Measurements from ENCODE around the gene ACTG1.

DNA sequence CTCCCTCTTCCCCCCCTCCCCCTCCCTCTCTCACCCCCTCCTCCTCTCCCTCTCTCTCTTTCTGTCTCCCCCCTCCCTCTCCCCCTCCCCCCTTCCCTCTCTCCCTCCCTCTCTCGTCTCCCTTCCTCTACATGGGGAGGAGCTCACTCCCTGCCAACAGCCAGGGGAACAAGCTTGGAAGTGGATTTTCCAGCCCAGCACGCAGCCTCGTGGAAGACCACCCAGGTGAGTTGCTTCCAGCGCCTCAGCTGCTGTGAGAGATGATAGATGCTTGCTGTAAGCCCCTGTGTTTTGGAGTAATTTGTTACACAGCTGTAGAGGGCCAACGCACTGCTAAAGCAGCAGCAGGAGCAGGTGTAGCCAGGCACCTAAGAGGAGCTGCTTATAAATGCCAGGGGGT, 20.8 kb downstream of the ACTG1 start:
- TF ChIP-seq, protein P1, sequence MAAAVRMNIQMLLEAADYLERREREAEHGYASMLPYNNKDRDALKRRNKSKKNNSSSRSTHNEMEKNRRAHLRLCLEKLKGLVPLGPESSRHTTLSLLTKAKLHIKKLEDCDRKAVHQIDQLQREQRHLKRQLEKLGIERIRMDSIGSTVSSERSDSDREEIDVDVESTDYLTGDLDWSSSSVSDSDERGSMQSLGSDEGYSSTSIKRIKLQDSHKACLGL (CRISPR knock-in tag; IDR thresholded peaks at IDR 0.05): no peak
- no peak for TF ChIP-seq ZNF335 (CRISPR knock-in tag; IDR thresholded peaks at IDR 0.05)
- no peak for TF ChIP-seq ZNF282 (IDR thresholded peaks at IDR 0.05; ENCODE audit: partially characterized antibody)
- TF ChIP-seq ZNF709 (CRISPR knock-in tag; IDR thresholded peaks at IDR 0.05): no peak
- TF ChIP-seq ZFP36 (IDR thresholded peaks at IDR 0.05; ENCODE audit: borderline replicate concordance, low read depth, low read length, partially characterized antibody): no peak
- TF ChIP-seq, protein P2, sequence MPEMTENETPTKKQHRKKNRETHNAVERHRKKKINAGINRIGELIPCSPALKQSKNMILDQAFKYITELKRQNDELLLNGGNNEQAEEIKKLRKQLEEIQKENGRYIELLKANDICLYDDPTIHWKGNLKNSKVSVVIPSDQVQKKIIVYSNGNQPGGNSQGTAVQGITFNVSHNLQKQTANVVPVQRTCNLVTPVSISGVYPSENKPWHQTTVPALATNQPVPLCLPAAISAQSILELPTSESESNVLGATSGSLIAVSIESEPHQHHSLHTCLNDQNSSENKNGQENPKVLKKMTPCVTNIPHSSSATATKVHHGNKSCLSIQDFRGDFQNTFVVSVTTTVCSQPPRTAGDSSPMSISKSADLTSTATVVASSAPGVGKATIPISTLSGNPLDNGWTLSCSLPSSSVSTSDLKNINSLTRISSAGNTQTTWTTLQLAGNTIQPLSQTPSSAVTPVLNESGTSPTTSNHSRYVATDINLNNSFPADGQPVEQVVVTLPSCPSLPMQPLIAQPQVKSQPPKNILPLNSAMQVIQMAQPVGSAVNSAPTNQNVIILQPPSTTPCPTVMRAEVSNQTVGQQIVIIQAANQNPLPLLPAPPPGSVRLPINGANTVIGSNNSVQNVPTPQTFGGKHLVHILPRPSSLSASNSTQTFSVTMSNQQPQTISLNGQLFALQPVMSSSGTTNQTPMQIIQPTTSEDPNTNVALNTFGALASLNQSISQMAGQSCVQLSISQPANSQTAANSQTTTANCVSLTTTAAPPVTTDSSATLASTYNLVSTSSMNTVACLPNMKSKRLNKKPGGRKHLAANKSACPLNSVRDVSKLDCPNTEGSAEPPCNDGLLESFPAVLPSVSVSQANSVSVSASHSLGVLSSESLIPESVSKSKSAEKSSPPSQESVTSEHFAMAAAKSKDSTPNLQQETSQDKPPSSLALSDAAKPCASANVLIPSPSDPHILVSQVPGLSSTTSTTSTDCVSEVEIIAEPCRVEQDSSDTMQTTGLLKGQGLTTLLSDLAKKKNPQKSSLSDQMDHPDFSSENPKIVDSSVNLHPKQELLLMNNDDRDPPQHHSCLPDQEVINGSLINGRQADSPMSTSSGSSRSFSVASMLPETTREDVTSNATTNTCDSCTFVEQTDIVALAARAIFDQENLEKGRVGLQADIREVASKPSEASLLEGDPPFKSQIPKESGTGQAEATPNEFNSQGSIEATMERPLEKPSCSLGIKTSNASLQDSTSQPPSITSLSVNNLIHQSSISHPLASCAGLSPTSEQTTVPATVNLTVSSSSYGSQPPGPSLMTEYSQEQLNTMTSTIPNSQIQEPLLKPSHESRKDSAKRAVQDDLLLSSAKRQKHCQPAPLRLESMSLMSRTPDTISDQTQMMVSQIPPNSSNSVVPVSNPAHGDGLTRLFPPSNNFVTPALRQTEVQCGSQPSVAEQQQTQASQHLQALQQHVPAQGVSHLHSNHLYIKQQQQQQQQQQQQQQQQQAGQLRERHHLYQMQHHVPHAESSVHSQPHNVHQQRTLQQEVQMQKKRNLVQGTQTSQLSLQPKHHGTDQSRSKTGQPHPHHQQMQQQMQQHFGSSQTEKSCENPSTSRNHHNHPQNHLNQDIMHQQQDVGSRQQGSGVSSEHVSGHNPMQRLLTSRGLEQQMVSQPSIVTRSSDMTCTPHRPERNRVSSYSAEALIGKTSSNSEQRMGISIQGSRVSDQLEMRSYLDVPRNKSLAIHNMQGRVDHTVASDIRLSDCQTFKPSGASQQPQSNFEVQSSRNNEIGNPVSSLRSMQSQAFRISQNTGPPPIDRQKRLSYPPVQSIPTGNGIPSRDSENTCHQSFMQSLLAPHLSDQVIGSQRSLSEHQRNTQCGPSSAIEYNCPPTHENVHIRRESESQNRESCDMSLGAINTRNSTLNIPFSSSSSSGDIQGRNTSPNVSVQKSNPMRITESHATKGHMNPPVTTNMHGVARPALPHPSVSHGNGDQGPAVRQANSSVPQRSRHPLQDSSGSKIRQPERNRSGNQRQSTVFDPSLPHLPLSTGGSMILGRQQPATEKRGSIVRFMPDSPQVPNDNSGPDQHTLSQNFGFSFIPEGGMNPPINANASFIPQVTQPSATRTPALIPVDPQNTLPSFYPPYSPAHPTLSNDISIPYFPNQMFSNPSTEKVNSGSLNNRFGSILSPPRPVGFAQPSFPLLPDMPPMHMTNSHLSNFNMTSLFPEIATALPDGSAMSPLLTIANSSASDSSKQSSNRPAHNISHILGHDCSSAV (CRISPR knock-in tag; IDR thresholded peaks at IDR 0.05; ENCODE audit: borderline replicate concordance): no peak
